KMS-11 (cell line): ENCODE measurements around the gene DDAH2.

Source experiments
- H2AFZ ChIP-seq: fragments of 200-600 bp; sonication (generic); 2 replicates; pipeline ENCODE4 v1.6.1; 2016; ENCODE audit warnings: antibody characterized with exemption, mixed run types, low read depth
- H3K27ac ChIP-seq: fragments of 200-600 bp; sonication (generic); 2 replicates; pipeline ENCODE4 v1.6.1; 2016; ENCODE audit warnings: mild to moderate bottlenecking, mixed run types
- H3K27me3 ChIP-seq: fragments of 200-600 bp; sonication (generic); 2 replicates; pipeline ENCODE4 v1.6.1; 2017; ENCODE audit warnings: mild to moderate bottlenecking, low read depth, mixed run types, moderate library complexity; ENCODE audit not compliant: insufficient read depth
- H3K36me3 ChIP-seq: fragments of 200-600 bp; sonication (generic); 2 replicates; pipeline ENCODE4 v1.6.1; 2017; ENCODE audit warnings: mild to moderate bottlenecking, mixed run types; ENCODE audit not compliant: insufficient read depth
- H3K4me1 ChIP-seq: fragments of 200-600 bp; sonication (generic); 2 replicates; pipeline ENCODE4 v1.6.1; 2016; ENCODE audit warnings: mild to moderate bottlenecking, low read depth, mixed run types; ENCODE audit not compliant: poor library complexity, severe bottlenecking
- H3K4me2 ChIP-seq: fragments of 200-600 bp; sonication (generic); 2 replicates; pipeline ENCODE4 v1.7.0; 2016; ENCODE audit warnings: mild to moderate bottlenecking, mixed run types
- H3K4me3 ChIP-seq: fragments of 200-600 bp; sonication (generic); IDR thresholded peaks from 2 replicates; pipeline ENCODE4 v1.6.1; 2017; ENCODE audit warnings: low read depth, low read length, mixed read lengths; ENCODE audit not compliant: insufficient read depth
- H3K79me2 ChIP-seq: fragments of 200-600 bp; sonication (generic); 2 replicates; pipeline ENCODE4 v1.6.1; 2016; ENCODE audit warnings: low read depth, mixed run types; ENCODE audit not compliant: insufficient read depth
- H3K9ac ChIP-seq: fragments of 200-600 bp; sonication (generic); 2 replicates; pipeline ENCODE4 v1.6.1; 2016; ENCODE audit warnings: mild to moderate bottlenecking, mixed run types
- H4K20me1 ChIP-seq: fragments of 200-600 bp; sonication (generic); 2 replicates; pipeline ENCODE4 v1.6.1; 2016; ENCODE audit warnings: mild to moderate bottlenecking, mixed run types; ENCODE audit not compliant: insufficient read depth
- TF ChIP-seq, protein P1 (sequence below): fragments of 200-600 bp; sonication (generic); conservative IDR thresholded peaks from 2 replicates; pipeline ENCODE4 v1.6.1; 2017; ENCODE audit warnings: low read depth, mild to moderate bottlenecking, antibody characterized with exemption, low read length, moderate library complexity, mixed read lengths

DDAH2 gene

DNA sequence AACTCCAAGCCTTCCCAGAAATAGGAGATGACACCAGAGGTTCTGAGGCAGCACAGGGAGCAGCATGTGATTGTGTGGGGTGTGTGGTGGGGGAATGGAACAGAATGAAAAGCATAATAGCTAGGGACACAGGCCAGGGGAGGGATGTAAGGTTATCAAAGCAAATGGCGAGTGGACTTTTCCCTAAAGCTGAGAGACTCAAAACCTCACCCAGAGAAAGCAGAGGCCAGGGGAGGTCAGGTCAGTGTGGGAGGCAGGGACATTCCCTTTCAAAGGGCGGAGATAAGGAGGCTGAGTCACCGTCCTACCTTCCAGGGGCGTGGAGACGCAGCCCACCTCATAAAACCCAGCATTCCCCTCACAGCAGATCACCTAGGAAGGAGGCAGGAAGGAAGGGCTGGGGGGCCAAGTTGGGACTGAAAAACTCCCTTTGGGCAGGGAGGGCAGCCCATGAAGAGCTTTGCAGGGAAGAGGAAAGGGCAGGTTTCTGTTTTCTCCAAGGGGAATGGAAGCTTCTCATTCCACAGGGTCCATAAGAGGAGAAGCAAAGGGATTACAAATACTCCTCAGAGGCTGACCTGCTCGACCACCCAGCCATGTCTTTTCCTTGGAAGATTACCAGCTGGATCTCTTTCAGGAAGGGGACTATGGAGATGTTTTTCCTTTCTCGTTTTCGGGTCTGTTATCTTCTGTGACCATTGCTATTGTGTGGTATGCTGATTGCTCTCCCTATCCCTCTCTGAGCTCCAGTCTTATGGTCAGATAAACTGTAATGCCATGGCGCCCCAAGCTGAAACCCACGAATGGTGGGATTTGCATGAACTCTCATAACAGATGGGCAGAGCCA, 38.6 kb downstream of the DDAH2 start:
- H3K4me2 ChIP-seq, result no peak overlapping the region
- TF ChIP-seq, protein P1, sequence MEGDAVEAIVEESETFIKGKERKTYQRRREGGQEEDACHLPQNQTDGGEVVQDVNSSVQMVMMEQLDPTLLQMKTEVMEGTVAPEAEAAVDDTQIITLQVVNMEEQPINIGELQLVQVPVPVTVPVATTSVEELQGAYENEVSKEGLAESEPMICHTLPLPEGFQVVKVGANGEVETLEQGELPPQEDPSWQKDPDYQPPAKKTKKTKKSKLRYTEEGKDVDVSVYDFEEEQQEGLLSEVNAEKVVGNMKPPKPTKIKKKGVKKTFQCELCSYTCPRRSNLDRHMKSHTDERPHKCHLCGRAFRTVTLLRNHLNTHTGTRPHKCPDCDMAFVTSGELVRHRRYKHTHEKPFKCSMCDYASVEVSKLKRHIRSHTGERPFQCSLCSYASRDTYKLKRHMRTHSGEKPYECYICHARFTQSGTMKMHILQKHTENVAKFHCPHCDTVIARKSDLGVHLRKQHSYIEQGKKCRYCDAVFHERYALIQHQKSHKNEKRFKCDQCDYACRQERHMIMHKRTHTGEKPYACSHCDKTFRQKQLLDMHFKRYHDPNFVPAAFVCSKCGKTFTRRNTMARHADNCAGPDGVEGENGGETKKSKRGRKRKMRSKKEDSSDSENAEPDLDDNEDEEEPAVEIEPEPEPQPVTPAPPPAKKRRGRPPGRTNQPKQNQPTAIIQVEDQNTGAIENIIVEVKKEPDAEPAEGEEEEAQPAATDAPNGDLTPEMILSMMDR, result no peak
- no peaks in the 10 kb centered on the region for H3K4me1 ChIP-seq
- H3K4me3 ChIP-seq, result no peak overlapping the region
- no peaks in the 10 kb centered on the region for H3K36me3 ChIP-seq
- H3K9ac ChIP-seq, result no peak overlapping the region
- H2AFZ ChIP-seq, result no peak overlapping the region
- no peaks in the 10 kb centered on the region for H3K79me2 ChIP-seq
- H3K27ac ChIP-seq, result no peak overlapping the region
- H4K20me1 ChIP-seq, result no peaks in the 10 kb centered on the region
- no peaks in the 10 kb centered on the region for H3K27me3 ChIP-seq

DNA sequence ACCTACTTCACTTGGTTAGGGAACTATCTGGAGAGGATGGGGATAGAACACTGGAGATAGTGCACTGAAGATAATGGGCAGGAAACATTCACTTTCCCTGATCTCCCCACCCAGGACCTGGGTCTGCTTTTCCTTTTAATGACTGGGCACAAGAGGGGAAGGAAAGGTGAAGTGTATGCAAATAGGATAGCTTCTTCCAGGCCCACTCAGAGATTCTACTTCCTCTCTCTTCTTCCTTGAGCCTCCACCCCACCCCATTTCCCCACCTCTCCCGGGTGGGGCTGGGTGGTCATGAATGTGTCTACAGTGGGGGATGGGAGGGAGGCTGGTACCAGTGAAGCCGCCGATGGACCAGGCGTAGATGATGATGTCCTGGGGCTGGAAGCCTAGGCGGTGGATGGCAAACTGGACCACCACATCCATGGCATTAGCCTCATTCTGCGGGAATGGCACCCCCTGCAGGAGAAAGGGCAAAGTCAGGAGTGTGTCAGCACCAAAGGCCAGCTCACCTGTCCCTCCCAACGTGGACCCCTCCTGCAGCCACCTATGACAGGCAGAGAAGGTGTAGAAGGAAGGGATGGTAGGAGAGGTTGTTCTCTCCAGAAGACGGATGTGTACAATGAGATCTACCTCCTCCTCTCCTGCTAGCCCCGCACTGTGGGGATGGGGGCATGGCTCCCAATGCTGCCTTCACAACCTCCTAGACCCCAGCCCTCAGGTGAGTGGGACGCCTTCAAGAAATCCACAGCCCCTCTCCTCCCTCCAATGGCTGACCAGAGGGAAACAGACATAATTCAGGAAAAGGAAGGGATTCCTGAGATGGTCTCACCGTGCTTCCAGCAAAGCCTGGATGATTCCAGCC, 39.6 kb downstream of the DDAH2 start:
- Histone ChIP-seq H3K27me3 (no peaks in the 10 kb centered on the region), H3K4me2 (no peak overlapping the region), H2AFZ (no peak overlapping the region), H3K27ac (no peak overlapping the region), H3K36me3 (no peaks in the 10 kb centered on the region), H3K9ac (no peak overlapping the region), H3K4me3 (no peak overlapping the region), H3K4me1 (no peaks in the 10 kb centered on the region), H4K20me1 (no peaks in the 10 kb centered on the region), H3K79me2 (no peaks in the 10 kb centered on the region)
- TF ChIP-seq, protein P1, result peak; percentile 61; the same call in 1 of the 2 replicates

DNA sequence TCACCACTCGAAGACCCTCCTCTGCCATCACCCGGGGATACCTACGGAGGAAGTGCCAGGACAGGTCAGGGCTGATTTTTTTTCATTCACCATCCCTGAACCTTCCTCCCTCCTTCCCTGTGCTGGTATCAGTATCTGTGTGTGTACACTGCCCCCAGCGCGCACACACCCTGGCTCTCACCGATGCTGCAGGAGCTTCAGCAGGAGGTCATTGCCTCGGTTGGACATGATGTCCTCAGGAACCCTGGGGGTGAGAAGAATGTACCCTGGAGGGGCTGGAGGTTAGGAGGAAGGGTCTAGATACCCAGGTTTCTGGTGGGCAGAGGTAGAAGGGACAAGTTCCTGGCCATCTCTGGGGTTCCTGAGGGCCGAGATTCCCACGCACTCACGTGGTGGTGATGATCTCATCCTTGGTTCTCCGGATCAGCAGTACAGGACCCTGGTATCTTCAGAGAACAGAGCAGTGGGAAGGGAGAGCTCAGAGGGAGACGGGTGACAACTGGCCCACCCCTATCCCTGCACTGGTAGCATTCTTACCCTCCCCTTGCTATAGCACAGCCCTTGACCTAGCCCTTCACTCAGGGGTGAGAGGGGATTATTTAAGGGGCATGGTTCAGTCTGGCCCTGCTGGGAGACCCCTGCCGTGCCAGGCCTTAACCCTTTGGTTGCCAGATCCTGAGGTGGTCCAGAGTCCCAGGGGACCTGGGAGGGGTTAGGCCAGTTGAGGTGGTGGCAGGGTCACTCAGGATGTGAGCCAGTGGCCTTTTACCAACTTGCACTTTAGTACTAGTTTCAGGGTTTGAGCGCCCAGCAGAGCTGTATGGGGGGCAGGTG, 41.0 kb downstream of the DDAH2 start:
- TF ChIP-seq, protein P1, result no peak
- Histone ChIP-seq H3K36me3 (no peaks in the 10 kb centered on the region), H3K27ac (no peak overlapping the region), H3K79me2 (no peaks in the 10 kb centered on the region), H3K27me3 (no peaks in the 10 kb centered on the region), H3K4me1 (no peaks in the 10 kb centered on the region), H2AFZ (no peak overlapping the region), H3K4me3 (no peak overlapping the region), H4K20me1 (no peaks in the 10 kb centered on the region), H3K4me2 (no peak overlapping the region), H3K9ac (no peak overlapping the region)

DNA sequence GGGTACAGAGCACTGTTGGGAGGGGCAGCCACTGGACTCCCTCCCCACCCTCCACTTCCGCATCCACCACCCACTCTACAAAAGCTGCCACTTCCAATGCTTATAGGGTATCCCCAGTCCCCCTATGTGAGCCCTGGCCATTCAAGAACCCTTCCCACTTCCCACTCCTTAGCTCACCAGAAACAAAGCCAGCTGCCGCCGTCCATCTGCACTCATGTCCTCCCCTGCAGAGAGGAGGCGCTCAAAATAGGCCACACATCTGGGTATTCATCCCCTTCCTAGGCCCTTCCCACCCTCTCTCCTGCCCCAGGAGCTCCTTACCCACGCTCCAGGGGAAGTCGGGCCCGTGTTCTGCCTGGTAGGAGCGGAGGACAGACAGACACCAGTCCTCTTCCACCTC, 41.8 kb downstream of the DDAH2 start:
- Histone ChIP-seq H3K9ac (no peak overlapping the region), H4K20me1 (no peaks in the 10 kb centered on the region), H3K4me3 (no peak overlapping the region), H3K79me2 (no peaks in the 10 kb centered on the region), H3K4me1 (no peaks in the 10 kb centered on the region), H3K27me3 (no peaks in the 10 kb centered on the region), H3K4me2 (no peak overlapping the region), H3K27ac (no peak overlapping the region), H2AFZ (no peak overlapping the region), H3K36me3 (no peaks in the 10 kb centered on the region)
- TF ChIP-seq, protein P1, result no peak
